Keratinocyte (primary cell): ENCODE measurements around the gene PTPRR. TPM values are rescaled to one million over a fixed set of nuclear protein-coding genes. Genes with fewer than 3 reads are reported as not detected.

ENCODE experiments used
- DNase-seq: peaks from one replicate; pipeline ENCODE4 v3.0.0-alpha.2; 2011; ENCODE audit warnings: low read depth, missing footprints, low spot score
- FAIRE-seq: peaks from 2 replicates; lab custom pipeline; 2011; peaks lifted over from hg19 to GRCh38; lab: Jason Lieb, UNC
- H2AFZ ChIP-seq: 2 replicates; pipeline ENCODE4 v1.6.0; 2012; ENCODE audit warnings: low read length, control low read depth, inconsistent platforms; ENCODE audit not compliant: control insufficient read depth
- H3K27ac ChIP-seq: 2 replicates; pipeline ENCODE4 v1.5.1; 2011; ENCODE audit warnings: low read length; ENCODE audit not compliant: control insufficient read depth, insufficient read depth
- H3K27me3 ChIP-seq: 3 replicates; pipeline ENCODE4 v1.6.0; 2011; ENCODE audit warnings: low read length; ENCODE audit not compliant: control insufficient read depth, insufficient read depth; ENCODE audit errors: extremely low read depth
- H3K36me3 ChIP-seq, 2 experiments: 2 replicates in 1 of 2; 3 replicates in 1 of 2; pipeline ENCODE4 v1.5.1; 2011; ENCODE audit warnings: low read length in 2 of 2, mild to moderate bottlenecking in 1 of 2; ENCODE audit not compliant: control insufficient read depth in 2 of 2, insufficient read depth in 2 of 2; ENCODE audit errors: extremely low read depth in 1 of 2
- H3K4me1 ChIP-seq: 3 replicates; pipeline ENCODE4 v1.5.1; 2011; ENCODE audit warnings: low read length; ENCODE audit not compliant: control insufficient read depth, insufficient read depth; ENCODE audit errors: extremely low read depth
- H3K4me2 ChIP-seq: 3 replicates; pipeline ENCODE4 v1.6.0; 2011; ENCODE audit warnings: low read depth, low read length; ENCODE audit not compliant: control insufficient read depth, insufficient read depth; ENCODE audit errors: extremely low read depth
- H3K4me3 ChIP-seq, 3 experiments: fragments of 200-600 bp in 1 of 3; sonication (generic) in 1 of 3; 2 replicates in 2 of 3; 3 replicates in 1 of 3; pipeline ENCODE4 v1.5.1; 2011 to 2016; ENCODE audit warnings: low read length in 3 of 3, mild to moderate bottlenecking in 3 of 3, control low read depth in 2 of 3, inconsistent platforms in 1 of 3, low read depth in 1 of 3, mixed read lengths in 1 of 3, mixed run types in 1 of 3, moderate library complexity in 1 of 3; ENCODE audit not compliant: control insufficient read depth in 2 of 3, insufficient read depth in 2 of 3; ENCODE audit errors: extremely low read depth in 1 of 3
- H3K79me2 ChIP-seq: 2 replicates; pipeline ENCODE4 v1.6.0; 2012; ENCODE audit warnings: low read length; ENCODE audit not compliant: control insufficient read depth, insufficient read depth
- H3K9ac ChIP-seq: 3 replicates; pipeline ENCODE4 v1.6.0; 2011; ENCODE audit warnings: low read length; ENCODE audit not compliant: control insufficient read depth, insufficient read depth; ENCODE audit errors: extremely low read depth
- H3K9me1 ChIP-seq: 3 replicates; pipeline ENCODE4 v1.6.0; 2011; ENCODE audit warnings: low read length; ENCODE audit not compliant: control insufficient read depth, insufficient read depth; ENCODE audit errors: extremely low read depth
- H3K9me3 ChIP-seq: 2 replicates; pipeline ENCODE4 v1.5.1; 2012; ENCODE audit warnings: low read depth, low read length; ENCODE audit not compliant: control insufficient read depth
- H4K20me1 ChIP-seq: 3 replicates; pipeline ENCODE4 v1.6.0; 2011; ENCODE audit warnings: low read length; ENCODE audit not compliant: control insufficient read depth, insufficient read depth; ENCODE audit errors: extremely low read depth
- EZH2 ChIP-seq: IDR thresholded peaks from one replicate; pipeline ENCODE4 v1.6.1; 2012; ENCODE audit warnings: inconsistent platforms, mild to moderate bottlenecking, low read length, moderate library complexity
- dilution Hi-C: fragments of 300-500 bp; cut with MboI; formaldehyde crosslinking; loops from one replicate; pipeline ENCODE4 v1.7.0; 2020; ENCODE audit warnings: low sequenced_read_pairs; ENCODE audit not compliant: extremely low pct_ligation_motif_present
- polyA plus RNA-seq, 5 experiments: library from polyadenylated mRNA; depleted of rRNA in 3 of 5; stranded (reverse) in 3 of 5; stranded (forward) in 1 of 5; unstranded in 1 of 5; fragments of >200 nt; gene quantifications; 1 replicate in 1 of 5; 2 replicates in 3 of 5; 3 replicates in 1 of 5; pipeline versions ENCODE4 v1.2.1 to v1.2.3, GENCODE V29; 2011 to 2012; ENCODE audit warnings: missing spikeins in 2 of 5, low read depth in 1 of 5, low replicate concordance in 1 of 5
- TF ChIP-seq, protein P1 (sequence below), 3 experiments: IDR thresholded peaks in 1 of 3; conservative IDR thresholded peaks in 1 of 3; optimal IDR thresholded peaks in 1 of 3; 2 replicates in 2 of 3; 3 replicates in 1 of 3; pipeline versions ENCODE3 to v1.5.1; 2011; ENCODE audit warnings: low read length in 3 of 3, mild to moderate bottlenecking in 3 of 3, moderate library complexity in 2 of 3, control low read depth in 1 of 3, inconsistent platforms in 1 of 3; ENCODE audit not compliant: insufficient read depth in 2 of 3; ENCODE audit errors: extremely low read depth in 1 of 3

Gene PTPRR
- polyA plus RNA-seq, 1 donor (not counting 4 experiments of a cell fraction or from before 2014, with no cell fraction given): 3.1 TPM

DNA sequence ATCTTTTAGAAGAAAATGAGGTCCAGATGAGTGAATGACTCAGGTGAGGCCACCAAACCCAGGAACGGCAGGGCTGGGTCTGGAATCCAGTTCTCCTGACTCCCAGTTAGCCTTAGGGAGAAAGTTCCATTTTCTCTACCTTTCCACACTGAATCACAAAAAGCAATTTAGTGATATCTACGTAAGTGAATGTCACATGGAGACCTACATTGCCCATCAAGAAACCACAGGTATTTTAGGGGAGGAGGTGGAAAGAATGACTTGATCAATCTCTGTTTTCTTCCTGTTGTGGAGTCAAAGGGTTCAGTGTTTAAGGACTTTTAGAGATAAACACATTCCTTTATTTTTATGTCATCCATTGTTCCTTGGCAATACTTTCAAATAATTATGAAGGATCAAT is 176.4 kb downstream of the PTPRR start:
- no peaks in the 10 kb centered on the region for H3K27me3 ChIP-seq
- H3K9me3 ChIP-seq: no peaks in the 10 kb centered on the region
- H3K27ac ChIP-seq: peak overlapping the region; percentile 13
- H2AFZ ChIP-seq: peak overlapping the region; percentile 31
- no peaks in the 10 kb centered on the region for H3K79me2 ChIP-seq
- DNase-seq (peak; percentile 83), FAIRE-seq (peak; percentile 86)
- TF ChIP-seq, protein P1, sequence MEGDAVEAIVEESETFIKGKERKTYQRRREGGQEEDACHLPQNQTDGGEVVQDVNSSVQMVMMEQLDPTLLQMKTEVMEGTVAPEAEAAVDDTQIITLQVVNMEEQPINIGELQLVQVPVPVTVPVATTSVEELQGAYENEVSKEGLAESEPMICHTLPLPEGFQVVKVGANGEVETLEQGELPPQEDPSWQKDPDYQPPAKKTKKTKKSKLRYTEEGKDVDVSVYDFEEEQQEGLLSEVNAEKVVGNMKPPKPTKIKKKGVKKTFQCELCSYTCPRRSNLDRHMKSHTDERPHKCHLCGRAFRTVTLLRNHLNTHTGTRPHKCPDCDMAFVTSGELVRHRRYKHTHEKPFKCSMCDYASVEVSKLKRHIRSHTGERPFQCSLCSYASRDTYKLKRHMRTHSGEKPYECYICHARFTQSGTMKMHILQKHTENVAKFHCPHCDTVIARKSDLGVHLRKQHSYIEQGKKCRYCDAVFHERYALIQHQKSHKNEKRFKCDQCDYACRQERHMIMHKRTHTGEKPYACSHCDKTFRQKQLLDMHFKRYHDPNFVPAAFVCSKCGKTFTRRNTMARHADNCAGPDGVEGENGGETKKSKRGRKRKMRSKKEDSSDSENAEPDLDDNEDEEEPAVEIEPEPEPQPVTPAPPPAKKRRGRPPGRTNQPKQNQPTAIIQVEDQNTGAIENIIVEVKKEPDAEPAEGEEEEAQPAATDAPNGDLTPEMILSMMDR (optimal IDR thresholded peaks at IDR 0.05 in 1 of 3, IDR thresholded peaks at IDR 0.05 in 1 of 3, conservative IDR thresholded peaks at IDR 0.05 in 1 of 3; ENCODE audit: extremely low read depth in 1 of 3, insufficient read depth in 2 of 3, low read length in 3 of 3): no peak
- TF ChIP-seq EZH2: no peak
- no peak overlapping the region for H3K4me3 ChIP-seq
- no peak overlapping the region for H3K9ac ChIP-seq
- H4K20me1 ChIP-seq: no peaks in the 10 kb centered on the region
- H3K9me1 ChIP-seq: no peaks in the 10 kb centered on the region
- peaks cover 12% of the 10 kb centered on the region for H3K4me1 ChIP-seq
- H3K4me2 ChIP-seq: peak overlapping the region; percentile 39
- dilution Hi-C loops: loop anchor here (25.0 kb wide), 1 partner anchor 268 kb away; no protein-coding TSS in a partner anchor
- H3K36me3 ChIP-seq: no peaks in the 10 kb centered on the region

GRCh38 chr12:70741256-70741655 is 179.3 kb downstream of the PTPRR start:
- no peak overlapping the region for H3K4me3 ChIP-seq
- FAIRE-seq (no peak), DNase-seq (no peak)
- no peaks in the 10 kb centered on the region for H4K20me1 ChIP-seq
- H3K9me1 ChIP-seq: no peaks in the 10 kb centered on the region
- H3K79me2 ChIP-seq: no peaks in the 10 kb centered on the region
- no peaks in the 10 kb centered on the region for H3K27me3 ChIP-seq
- H3K4me2 ChIP-seq: no peak overlapping the region
- peaks cover 12% of the 10 kb centered on the region for H3K4me1 ChIP-seq
- H3K9me3 ChIP-seq: no peaks in the 10 kb centered on the region
- no peaks in the 10 kb centered on the region for H3K36me3 ChIP-seq
- dilution Hi-C loops: loop anchor here (25.0 kb wide), 1 partner anchor 271 kb away; no protein-coding TSS in a partner anchor
- H3K27ac ChIP-seq: no peak overlapping the region
- H3K9ac ChIP-seq: no peak overlapping the region
- TF ChIP-seq EZH2: no peak
- TF ChIP-seq, protein P1 (optimal IDR thresholded peaks at IDR 0.05 in 1 of 3, IDR thresholded peaks at IDR 0.05 in 1 of 3, conservative IDR thresholded peaks at IDR 0.05 in 1 of 3; ENCODE audit: extremely low read depth in 1 of 3, insufficient read depth in 2 of 3, low read length in 3 of 3): no peak
- no peak overlapping the region for H2AFZ ChIP-seq
